ENCODE measurements around the gene PRXL2B.
"Not testable (repeated sequence)": the region's sequence is repeated elsewhere in the genome, so short reads cannot be mapped to it uniquely, and the experiment has no call there.

PRXL2B gene

DNA sequence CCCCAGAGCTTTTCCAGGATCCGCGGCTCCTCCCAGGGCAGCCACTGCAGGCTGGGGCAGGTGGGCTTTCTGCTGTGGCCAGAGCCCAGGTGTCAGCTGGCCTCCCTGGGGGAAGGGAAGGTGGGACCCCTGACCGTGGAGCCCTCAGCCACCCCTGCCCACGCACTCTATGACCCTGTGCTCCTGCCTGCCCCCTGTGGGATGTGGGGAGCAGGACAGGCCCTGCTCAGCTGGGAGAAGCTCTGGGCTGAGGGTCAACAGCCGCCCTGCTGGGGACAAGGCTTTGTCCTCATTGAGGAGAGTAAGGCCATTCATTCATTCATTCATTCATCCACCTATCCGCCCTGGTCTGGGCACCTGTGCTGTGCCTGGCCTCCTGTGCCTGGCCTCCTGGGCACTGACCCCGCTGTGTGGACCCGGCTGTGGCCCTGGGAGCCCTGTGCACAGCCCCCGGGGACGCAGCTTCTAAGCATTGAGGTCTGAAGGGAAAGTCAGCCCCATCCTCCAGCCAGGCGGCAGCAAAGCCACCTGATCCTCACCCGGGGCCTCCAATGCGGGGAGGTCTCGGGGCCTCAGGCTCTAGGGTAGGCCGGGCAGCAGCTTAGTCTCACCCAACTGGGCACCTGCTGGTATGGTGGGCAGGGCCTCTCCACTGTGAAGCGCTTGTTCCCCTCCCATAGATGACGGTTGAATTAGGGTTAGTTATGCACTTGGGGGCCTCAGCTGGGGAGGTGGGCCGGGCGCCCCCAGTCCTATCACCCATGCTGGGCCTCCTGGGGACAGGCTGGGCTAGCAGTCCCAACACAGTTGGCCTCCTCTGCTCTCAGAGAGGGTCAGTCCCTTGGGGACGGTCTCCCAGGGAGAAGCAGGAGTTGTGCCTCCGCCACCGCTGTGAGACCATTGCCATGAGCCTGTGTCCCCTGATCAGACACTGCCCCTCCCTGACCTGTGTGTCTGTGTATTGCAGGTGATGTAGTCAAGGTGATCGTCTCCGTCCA lies 24.4 kb upstream of the PRXL2B start:
- H3K4me3 ChIP-seq, result no peak overlapping the region
- no peak overlapping the region for H3K27ac ChIP-seq

DNA sequence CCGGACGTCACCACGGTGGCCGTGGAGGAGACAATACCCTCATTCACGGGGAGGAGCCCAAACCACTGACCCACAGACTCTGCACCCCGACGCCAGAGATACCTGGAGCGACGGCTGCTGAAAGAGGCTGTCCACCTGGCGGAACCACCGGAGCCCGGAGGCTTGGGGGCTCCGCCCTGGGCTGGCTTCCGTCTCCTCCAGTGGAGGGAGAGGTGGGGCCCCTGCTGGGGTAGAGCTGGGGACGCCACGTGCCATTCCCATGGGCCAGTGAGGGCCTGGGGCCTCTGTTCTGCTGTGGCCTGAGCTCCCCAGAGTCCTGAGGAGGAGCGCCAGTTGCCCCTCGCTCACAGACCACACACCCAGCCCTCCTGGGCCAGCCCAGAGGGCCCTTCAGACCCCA lies 23.4 kb upstream of the PRXL2B start:
- Histone ChIP-seq H3K27ac (no peak overlapping the region), H3K4me3 (no peak overlapping the region)

DNA sequence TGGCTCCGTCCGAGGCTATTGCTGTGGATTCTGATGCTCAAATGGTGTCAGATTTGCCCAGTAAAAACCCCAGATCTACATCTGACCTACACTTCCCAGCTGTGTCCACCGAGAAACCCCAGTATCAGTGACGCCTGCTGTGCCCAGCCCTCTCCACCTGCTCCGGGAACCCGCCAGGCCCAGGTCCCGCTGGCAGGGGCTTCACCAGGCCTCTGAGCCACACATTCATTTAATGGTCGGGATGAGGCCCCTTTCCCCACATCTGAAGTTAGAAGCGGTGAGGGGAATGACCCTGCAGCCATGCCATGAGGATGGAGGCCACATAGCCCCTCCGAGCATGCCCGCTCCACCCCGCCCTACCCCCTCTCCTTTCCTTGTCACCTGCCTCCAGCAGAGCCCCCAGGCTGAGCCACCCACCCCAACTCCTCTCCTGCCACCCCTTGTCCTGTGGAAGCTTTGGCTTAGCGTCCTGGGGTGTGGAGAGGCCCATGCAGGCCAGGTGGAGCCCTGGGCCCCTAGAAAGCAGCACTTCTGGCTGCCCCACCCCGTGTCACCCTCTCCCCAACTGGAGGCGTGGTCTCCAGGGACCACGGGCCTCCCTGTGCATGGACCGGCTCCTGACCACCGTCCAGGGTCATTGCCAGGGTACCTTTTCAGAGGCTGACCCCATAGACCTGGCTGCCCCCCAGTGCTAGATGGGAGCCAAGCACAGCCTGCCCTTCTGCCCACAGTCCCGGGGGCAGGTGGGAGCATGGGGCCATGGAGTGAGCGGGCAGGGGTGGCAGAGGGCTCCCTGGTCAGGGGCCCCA lies 22.4 kb upstream of the PRXL2B start:
- no peak overlapping the region for H3K4me3 ChIP-seq
- no peak overlapping the region for H3K27ac ChIP-seq

DNA sequence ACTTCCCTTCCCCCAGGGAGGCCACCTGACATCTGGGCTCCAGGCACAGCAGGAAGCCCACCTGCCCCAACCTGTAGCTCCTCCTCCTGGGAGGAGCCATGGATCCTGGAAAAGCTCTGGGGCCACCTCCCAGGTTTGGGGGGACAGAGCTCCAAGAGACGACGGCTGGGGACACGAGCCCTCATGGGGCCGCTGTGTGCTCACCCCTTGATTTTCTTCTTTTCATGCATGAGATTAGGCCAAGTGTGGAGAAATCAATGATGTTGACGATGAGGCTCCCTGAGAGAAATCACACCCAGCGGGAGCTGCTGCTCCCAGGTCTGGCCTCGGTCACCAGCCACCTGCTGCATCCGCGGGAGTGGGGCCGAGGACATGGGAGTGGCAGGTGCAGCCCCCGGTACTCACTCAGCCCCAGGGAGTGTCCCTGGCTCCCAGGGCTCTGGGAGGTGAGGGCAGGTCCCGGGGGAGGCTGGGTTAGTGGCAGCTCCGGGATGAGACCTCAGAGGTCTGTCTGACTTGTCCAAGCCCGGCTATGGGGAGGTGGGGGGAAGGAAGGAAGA lies 21.7 kb upstream of the PRXL2B start:
- Histone ChIP-seq H3K4me3 (no peak overlapping the region), H3K27ac (no peak overlapping the region)

DNA sequence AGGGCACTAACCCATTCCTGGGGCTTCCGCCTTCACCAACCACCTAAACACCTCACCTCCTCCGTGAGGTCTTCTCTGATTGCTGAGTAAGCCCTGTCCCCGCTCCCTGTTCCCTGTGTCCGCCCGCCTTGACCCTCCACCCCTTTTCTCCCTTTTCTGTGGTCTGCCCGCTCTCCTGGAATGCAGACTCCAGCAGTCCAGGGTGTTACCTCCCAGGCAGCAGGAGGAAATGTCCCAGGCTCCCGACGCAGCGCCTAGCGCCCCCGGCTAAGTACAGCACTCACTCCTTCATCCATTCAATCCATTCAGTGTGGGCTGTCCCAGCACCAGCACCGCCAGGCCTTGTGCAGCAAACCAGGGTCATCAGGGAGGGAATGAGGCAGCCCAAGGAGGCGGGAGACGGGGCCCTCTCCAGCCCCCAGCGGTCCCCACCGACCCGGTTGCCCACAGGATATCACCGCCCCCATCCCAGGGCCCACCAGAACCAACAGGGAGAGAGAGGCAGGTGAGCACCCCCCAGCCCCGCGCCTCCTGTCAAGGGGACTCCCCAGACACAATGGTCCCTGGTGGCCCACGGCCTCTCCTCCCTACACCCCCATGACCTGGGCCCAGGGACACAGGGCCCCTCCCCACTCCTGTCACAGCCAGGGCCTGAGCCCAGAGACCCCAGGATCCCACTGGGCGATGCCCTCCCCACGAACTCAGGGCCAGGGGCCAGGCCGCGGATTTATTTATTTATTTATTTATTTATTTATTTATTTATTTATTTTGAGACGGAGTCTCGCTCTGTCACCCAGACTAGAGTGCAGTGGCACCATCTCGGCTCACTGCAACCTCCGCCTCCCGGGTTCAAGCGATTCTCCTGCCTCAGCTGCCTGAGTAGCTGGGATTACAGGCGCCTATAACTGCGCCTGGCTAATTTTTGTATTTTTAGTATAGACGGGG lies 20.2 kb upstream of the PRXL2B start:
- Histone ChIP-seq H3K4me3 (no peak overlapping the region), H3K27ac (no peak overlapping the region)

DNA sequence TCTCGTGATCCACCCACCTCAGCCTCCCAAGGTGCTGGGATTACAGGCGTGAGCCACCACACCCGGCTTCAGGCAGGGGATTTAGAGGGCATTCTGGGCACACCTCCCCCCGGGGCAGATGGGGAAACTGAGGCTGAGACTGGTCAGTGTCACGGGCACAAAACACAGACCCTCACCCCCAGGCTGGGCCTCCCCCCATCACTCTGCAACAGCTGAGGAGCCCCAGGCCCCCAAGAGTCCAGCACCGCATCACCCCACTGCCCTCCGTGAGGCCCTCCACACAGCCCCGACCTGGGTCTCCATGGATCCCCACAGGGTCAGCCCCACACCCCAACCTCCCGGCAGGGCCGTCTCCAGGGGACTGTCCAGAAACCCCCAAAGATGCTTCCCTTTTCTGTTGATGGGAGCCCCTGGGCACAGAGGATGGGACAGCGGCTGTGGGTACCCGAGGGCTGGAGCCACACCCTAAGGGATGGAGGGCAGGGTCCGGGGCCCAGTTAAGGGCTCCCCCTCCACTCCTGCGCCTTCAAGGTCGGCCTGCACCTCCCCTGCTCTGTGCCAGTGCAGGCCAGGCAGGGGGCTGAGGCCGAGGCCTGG lies 19.4 kb upstream of the PRXL2B start:
- H3K27ac ChIP-seq, result no peak overlapping the region
- no peak overlapping the region for H3K4me3 ChIP-seq

DNA sequence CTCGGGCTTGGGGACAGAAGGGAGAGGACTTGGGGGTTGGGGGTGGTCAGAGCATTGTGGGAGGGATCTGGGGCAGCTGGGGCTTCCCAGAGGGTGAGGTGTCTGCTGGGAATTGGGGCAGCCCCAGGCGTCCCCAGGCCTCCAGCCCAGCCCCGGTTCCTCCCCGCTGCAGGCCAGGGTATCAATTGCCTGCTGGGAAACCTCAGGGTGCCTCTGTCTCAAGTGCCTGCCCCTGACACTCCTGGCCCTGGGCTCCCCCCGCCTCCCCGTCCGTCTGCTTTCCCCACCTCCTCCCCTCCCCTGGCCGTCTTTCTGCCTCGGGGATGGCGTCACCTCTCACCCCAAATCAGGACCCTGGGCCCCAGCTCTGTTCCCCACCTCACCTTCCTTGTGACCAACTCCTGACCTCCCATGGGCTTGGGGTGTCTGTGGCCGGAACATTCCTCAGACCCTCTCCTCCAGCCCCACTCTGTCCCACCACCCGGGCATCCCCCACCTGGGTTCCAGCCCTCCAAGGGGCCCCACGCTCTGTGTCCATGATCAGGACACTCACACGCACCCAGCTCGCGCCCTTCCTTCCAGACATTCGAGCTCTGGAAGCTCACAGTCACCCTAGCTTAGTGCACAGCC lies 18.3 kb upstream of the PRXL2B start:
- not testable (repeated sequence) for H3K27ac ChIP-seq, H3K4me3 ChIP-seq

DNA sequence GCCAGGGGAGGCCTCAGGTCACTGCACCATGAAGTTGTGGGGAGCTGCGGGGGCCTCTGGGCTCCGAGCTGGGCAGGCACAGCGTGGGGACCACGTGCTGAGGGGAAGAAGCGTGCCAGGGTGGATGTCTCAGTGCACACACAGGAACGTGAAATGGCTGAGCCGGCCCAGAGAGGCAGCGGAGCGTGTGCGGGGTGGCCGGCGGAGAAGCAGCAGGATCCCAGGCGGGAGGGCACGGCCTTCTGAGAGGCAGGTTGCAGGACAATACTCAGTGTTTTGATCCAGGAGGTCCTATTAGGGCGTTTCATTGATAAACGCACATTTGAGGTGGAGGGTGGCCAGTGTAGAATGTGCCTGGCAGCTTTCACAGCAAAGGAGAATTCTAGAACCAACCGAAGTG lies 17.5 kb upstream of the PRXL2B start:
- H3K27ac ChIP-seq, result no peak overlapping the region
- H3K4me3 ChIP-seq, result no peak overlapping the region

DNA sequence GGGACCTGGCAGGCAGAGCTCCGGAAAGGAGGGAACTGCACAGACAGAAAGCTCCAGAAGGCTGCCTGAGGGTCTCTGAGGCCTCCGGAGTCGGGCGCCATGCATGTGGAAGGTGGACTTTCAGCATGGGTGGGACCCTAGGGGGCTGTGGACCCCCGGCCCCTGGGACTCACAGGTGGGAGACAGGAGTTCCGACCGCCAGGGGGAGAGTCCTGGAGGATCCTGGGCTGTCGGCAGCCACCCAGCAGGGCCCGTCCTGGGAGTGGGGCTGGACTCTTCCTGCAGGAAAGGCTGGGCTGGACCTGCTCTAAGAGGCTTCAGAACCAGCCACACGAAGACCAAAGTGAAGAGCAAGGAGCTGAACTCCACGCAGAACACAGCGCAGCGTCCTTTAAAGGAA lies 16.9 kb upstream of the PRXL2B start:
- H3K4me3 ChIP-seq, H3K27ac ChIP-seq: not testable (repeated sequence)

DNA sequence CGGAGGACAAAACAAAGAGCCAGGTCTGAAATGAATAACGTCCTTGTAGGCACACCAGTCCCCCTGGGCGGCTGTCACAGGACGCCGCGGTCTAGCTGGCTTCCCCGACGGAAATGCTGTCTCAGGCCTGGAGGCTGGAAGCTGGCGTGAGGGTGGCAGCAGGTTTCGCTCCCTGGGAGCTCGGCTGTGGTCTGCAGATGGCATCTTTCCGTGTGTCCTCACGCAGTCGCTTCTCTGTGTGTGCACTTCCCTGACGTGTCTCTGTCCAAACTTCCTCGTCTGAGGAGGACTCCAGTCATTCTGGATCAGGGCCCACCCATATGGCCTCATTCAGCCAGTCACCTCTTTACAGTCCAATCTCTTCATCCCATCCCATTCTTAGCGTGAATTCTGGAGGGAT lies 16.2 kb upstream of the PRXL2B start:
- H3K27ac ChIP-seq, result no peak overlapping the region
- H3K4me3 ChIP-seq, result no peak overlapping the region

DNA sequence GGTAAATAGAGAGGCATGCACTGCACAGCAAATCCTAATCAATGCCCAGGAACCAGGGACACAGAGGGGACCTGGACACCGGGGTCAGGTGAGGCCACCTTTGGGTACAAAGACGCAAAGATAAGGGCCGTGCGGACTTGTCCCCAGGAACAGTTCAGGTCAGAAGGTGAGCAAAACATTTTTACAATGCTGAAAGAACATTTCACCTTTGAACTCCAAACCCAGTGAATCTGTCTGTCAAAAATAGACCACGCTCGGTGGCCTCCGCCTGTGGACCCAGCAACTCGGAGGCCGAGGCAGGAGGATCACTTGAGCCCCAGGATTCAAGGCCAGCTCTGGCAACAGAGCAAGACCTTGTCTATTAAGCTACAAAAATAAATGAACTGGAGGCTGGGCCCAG lies 15.2 kb upstream of the PRXL2B start:
- Histone ChIP-seq H3K4me3 (no peak overlapping the region), H3K27ac (no peak overlapping the region)

DNA sequence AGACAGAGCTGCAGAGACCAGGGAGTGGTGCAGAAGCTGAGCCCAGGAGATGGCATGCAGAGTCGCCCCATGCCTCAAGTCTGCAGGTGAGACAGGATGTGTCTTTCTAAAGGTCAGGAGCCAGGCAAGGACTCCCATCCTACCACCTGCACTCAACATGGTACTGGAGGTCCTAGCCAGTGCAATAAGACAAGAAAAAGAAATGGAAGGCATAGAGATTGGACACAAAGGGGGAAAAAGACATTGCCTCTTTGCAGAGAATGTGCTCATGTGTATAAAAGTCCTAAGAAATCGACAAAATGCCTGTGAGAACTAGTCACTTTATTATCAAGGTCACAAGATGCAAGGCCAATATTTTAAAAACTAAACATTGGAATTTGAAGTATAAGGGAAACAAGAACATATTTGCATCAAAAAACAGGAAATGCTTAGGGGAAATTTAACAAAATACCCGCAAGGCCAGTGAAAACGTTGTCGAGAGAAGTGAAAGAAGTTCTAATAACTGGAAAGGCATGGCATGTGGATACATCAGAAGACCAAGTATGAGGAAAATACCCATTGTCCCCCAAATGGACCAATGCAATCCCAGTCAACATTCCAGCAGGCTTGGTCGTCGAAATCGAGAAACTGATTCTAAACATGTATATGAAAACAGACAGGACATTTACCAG lies 13.2 kb upstream of the PRXL2B start:
- H3K4me3 ChIP-seq, result no peak overlapping the region
- no peak overlapping the region for H3K27ac ChIP-seq

DNA sequence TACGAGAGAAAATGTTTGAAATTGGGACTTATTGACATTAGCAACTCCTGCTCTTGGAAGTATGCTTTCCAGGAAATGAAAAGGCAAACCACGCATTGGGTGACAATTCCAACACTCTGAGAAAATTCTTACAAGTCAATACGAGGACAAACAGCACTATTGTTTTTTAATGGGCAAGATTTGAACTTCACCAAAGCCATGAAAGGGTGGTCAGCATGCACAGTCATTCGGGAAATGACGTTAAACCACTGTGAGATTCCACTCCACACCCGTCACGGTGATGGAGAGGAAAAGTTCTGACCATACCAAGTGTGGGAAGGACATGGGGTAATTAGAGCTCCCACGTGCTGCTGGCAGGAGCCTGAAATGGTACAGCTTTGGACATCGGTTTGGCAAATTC lies 12.2 kb upstream of the PRXL2B start:
- Histone ChIP-seq H3K27ac (no peak overlapping the region), H3K4me3 (no peak overlapping the region)

DNA sequence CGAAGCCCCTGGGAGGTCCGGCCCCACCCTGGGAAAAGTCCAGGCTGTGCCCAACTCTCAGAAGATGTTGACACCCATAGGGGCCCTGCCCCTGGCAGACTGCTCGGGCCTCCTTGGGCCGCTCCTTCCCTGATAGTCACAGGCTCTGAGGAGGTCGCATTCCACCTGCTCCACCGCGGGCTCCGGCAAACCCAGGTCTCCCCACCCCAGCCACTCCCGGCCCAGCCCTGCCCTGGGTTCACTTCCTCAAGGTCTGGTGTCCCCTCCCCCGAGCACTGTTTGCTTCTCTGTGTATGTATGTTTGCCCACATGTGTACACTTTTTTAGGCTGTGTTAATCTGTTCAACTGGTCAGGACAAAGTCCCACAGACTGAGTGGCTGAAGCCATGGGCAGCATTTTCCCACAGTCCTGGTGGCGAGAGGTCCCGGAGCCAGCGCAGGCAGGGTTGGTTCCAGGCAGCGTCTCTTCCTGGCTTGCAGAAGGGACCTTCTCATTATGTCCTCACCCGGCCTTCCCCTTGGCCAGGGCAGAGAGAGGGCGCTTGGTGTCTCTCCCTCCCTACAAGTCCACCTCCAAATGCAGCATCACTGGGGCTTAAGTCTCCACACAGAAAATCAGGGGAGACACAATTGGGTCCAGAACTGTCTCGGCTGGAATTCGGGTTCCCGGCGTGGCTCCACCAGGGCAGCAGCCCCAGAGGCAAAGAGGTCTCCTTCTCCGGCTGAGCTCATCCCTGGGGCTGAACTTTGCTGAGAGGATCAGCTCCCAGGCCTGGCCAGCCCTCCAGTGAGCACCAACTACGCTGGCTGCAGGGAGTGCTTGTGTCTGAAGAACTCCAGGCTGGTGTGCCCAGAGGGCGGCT lies 10.5 kb upstream of the PRXL2B start:
- Histone ChIP-seq H3K27ac (peak overlapping the region in 14 of 21 experiments; percentile 1 to 99 (median 54)), H3K4me3 (no peak overlapping the region)

DNA sequence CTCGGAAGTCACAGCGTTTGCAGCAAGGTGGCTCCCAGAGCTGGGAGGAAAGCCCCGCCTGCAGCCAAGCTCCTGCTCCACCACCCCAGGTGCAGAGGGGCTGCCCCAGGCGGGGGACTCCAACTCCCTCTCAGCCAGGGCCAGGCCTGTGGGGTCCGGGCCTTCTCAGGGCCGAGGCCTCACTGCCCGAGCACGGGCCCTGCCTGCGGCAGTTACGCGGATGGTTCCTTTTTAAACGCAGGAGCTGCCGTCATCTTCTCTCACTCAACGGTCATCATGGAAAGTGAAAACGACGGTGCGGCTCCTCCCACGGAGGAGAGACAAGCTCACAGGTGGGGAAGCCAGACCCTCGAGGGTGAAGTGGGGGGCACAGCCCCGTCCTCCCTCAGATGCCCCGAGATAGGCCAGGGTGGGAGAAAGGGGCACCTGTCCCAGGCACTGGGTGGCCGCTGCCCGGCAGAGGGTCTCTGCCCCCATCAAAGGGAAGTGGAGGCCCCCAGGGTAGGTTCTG lies 9.0 kb upstream of the PRXL2B start:
- H3K4me3 ChIP-seq, result peak overlapping the region in 2 of 7 experiments; percentile 11 to 12
- H3K27ac ChIP-seq, result peak overlapping the region; percentile 26 to 99 (median 85)

DNA sequence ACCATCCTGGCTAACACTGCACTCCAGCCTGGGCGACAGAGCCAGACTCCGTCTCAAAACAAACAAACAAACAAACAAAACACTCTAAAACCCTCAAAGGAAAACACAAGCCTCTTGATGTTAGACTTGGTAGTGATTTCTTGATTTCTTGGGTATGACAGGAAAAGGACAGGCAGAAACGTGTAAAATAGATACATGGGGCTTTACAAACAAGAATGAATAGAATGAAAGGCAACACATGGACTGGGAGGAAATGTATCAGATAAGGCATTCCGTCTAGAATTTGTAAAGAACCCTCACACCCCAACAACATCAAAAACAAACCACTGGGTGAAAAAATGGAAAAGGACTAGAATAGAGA lies 7.8 kb upstream of the PRXL2B start:
- H3K27ac ChIP-seq, result peak overlapping the region in 20 of 21 experiments; percentile 72 to 99 (median 86)
- H3K4me3 ChIP-seq, result no peak overlapping the region

DNA sequence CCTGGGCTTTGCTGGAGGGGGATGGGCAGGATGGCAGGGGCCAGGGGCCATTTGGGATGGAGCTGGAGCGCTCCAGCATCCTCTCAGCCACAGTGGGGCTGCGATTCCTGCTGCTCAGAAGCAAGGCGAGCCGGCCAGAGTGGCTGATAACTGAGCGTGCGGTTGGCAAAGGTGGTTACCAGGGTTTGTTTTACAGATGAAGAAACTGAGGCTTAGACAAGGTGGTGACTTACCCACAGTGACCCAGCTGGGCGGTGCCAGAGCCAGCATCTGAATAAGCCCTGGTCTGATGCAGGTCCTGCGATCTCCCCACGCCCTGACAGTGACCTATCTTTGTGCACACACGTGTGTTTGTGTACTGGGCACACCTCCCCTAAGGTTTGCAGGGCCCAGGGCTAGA lies 5.9 kb upstream of the PRXL2B start:
- Histone ChIP-seq H3K4me3 (no peak overlapping the region), H3K27ac (peak overlapping the region in 1 of 21 experiments; percentile 24)
